OCI-LY3 (cell line): Measurements from ENCODE around the gene N4BP3.

Source experiments
- CTCF ChIP-seq: fragments of 200-600, 300-600 bp; sonication (generic); IDR thresholded peaks from 2 replicates; pipeline ENCODE4 v1.5.1; 2014; ENCODE audit warnings: antibody characterized with exemption, low read length, low read depth
- EZH2phosphoT487 ChIP-seq: fragments of 200-600 bp; shearing (Covaris generic); IDR thresholded peaks from 2 replicates; pipeline ENCODE4 v1.6.1; 2018; ENCODE audit warnings: antibody characterized with exemption, mixed run types, low read depth

DNA sequence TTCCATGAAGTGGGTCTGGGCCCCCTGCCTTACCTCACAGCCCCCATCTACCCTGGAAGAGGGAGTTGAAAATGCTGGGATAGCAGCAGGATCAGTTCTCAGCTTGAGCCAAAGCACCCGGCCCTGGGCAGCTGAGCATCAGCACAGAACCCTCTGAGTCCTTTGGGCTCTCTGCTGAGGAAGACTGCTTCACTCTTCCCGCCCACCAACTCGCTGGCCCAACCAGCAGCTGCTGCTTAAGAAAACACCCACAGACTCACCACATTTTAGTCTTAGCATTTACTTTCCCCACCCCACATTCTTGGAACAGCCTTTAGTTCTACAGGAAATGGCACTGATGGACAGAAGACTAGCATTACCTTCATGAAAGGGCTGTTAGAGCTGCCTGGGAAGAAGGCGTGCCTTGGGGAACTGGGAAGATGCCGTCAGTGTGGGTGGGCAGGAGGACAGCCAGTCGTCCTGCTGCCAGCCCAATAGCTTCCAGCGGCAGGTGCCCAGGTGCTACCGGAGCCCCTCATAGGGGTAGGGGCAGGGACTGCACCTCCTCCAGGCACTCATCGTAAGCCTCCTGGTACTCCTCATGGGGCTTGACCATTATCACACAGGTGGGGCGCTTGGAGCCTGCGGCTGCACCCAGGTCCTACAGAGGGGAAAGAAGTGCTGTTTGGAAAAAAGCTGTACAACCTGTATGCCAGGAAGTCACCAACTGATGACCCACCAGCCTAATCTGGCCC is 36.0 kb downstream of the N4BP3 start:
- TF ChIP-seq CTCF (no peak), EZH2phosphoT487 (no peak)
